H7 (cell line): ENCODE data around the gene DDX20. TPM values are rescaled to one million over a fixed set of nuclear protein-coding genes. Genes with fewer than 3 reads are reported as not detected.
A peak's percentile ranks its signal among the peaks of the same experiment; 100 is the strongest.

ENCODE experiments used
- DNase-seq: peaks from one replicate; pipeline ENCODE4 v3.0.0; 2012
- H3K27me3 ChIP-seq: 2 replicates; pipeline ENCODE4 v1.6.0; 2011; ENCODE audit warnings: mild to moderate bottlenecking, low read length; ENCODE audit not compliant: control insufficient read depth, insufficient read depth
- H3K36me3 ChIP-seq: replicated peaks from 2 replicates; pipeline ENCODE4 v1.5.1; 2011; ENCODE audit warnings: low read length; ENCODE audit not compliant: control insufficient read depth, insufficient read depth
- H3K4me3 ChIP-seq: 2 replicates; pipeline ENCODE4 v1.5.1; 2011; ENCODE audit warnings: low read depth, mild to moderate bottlenecking, control low read depth, low read length, moderate library complexity; ENCODE audit not compliant: insufficient read depth
- total RNA-seq: library from RNA; depleted of rRNA; stranded (reverse); fragments of >200 nt; shearing (Covaris generic); gene quantifications from 2 replicates; pipeline ENCODE4 v1.2.3, GENCODE V29; 2014

The DDX20 gene
- total RNA-seq, 1 experiment from 2014 or later, result 39.3 TPM

DNA sequence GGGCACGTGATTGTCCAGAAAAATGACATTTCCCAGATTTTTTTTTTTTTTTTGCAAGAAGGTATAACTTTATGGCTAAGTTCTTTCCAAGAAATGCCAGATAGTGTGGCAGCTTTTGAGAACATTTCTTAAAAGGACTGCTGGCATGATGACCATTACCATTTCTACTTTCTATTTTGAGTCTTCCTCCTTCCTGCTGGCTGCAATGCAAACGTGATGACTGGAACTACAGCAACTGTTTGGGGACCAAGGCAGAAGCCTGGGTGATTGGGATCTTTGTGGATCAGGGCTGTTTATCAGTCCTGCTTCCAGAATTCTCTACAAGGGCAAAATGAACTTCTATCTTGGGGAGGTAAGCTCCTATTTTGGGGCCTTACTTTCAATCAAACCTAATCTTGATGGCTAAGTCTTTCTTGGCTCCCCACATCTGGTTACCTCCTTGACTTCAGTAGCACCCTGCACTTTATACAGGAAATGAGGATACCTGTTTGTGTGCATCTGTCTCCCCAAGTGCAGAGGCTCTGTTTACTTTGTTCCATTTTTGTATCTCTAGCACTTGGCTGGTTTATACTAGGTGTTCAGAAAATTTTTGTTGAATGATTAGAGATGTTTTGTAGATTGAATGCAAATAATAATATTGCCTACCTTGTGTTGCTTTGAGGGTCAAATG is 3.7 kb upstream of the DDX20 start:
- H3K27me3 ChIP-seq, result no peaks in the 10 kb centered on the region
- no peak overlapping the region for H3K4me3 ChIP-seq
- no peak for DNase-seq
- no peaks in the 10 kb centered on the region for H3K36me3 ChIP-seq

DNA sequence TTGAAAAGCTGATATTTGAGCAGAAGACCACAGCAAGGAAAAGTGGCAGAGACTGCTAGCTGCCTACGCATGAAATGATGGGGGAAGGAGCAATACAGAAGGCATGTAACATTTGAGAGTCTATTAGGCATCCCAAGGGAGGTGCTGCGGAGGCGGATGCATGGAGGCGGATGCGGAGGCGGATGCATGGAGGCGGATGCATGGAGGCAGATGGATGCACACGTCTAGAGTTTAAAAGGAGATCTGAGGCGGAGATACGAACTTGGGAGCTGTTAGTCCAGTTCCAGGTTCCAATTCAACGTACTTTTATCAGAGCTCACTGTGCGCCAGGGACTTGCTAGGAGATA is 744 bp upstream of the DDX20 start:
- peak; percentile 60 for DNase-seq
- peak overlapping the region; percentile 95 for H3K4me3 ChIP-seq
- peaks cover 7% of the 10 kb centered on the region for H3K36me3 ChIP-seq
- no peaks in the 10 kb centered on the region for H3K27me3 ChIP-seq

DNA sequence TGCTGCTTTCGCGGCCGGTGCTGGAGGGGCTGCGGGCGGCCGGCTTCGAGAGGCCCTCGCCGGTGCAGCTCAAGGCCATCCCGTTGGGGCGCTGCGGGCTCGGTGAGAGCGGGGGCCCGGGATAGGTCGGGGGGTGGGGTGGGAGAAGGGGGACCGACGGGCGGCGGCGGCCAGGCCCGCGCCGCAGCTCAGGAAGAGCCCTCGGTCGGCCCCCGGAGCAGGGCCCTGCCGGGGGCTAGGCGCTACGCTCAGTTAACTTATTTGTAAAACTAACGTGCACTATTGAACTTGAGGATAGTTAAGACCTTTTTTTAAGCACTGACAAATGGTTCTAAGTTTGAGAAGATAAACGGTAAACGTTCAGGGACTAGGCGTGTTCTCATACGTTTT is 418 bp downstream of the DDX20 start:
- peak; percentile 82 for DNase-seq
- no peaks in the 10 kb centered on the region for H3K27me3 ChIP-seq
- peaks cover 14% of the 10 kb centered on the region for H3K36me3 ChIP-seq
- peak overlapping the region; percentile 95 for H3K4me3 ChIP-seq

DNA sequence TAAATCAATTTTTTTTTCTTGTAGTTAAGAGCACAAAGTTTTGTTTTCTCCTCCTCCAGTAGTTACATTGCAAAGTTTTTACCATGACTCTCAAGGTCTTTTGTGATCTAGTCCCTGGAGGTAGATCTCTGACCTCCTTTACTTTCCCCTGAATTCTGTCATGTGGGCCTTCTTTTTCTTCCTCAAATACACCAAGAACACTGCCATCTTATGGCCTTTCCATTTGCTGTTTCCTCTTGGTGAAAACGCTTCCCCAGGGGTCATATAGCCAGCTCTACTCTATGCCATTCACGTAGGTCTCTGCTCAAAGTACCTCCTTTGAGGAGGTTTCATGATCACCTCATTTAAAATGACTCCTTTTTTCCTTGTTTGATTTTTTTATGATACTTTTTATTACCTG is 2.7 kb downstream of the DDX20 start:
- no peaks in the 10 kb centered on the region for H3K27me3 ChIP-seq
- peaks cover 27% of the 10 kb centered on the region for H3K36me3 ChIP-seq
- H3K4me3 ChIP-seq, result no peak overlapping the region
- peak; percentile 65 for DNase-seq

DNA sequence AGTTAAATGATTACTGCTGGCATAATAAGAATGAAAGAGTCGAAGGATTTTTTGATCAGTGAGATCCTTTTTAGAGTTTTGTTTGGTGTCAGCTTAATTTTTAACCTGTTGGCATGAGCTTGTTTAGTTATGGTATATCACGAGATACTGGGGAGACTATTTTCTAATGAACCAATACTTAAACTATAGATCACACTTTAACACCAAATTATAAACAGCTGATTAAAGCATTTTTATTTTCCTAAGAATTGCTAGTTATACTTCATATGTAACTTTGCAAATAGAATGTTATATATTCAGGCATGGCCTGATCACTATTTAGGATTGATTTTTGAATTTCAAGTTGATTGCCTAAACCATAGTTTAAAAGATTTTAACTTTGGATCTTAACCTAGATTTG is 6.0 kb downstream of the DDX20 start:
- no peak overlapping the region for H3K4me3 ChIP-seq
- no peaks in the 10 kb centered on the region for H3K27me3 ChIP-seq
- H3K36me3 ChIP-seq, result peaks cover 41% of the 10 kb centered on the region
- DNase-seq, result no peak

DNA sequence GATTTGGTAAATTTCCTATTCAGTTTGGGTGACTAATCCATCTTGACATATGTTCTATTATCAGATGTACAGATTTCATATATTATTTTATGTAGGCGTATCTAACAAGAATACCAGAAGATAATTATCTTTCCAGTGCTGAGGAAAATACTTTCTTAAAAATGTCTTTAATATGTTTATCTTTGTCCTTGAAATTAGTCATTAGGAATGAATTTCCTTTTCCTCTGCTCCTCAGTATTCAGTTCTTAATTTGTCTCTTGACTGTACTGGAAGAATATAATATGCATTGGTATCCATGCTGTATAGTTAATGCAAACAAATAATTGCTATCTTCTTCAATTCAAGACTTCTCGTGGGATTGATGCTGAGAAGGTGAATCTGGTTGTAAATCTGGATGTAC is 6.6 kb downstream of the DDX20 start:
- Histone ChIP-seq H3K27me3 (no peaks in the 10 kb centered on the region), H3K36me3 (peaks cover 40% of the 10 kb centered on the region), H3K4me3 (no peak overlapping the region)
- no peak for DNase-seq

DNA sequence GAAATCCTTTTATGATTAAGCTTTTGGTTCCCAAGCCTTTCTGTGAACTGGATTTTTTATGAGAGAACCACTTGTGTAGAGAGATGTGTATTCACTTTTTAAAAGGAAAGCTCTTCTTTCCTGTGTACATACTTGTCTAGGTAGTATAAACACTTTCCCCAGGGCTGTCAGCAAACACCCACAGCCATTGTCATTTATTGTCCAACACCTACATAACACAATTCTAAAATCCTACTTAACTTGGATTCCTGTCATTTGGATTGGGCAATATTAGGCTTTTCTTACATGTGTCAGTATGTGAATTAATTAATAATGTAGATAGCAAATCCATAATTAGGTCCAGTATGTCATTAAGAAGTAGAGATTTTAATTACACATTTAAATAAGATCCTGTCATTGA is 12.3 kb downstream of the DDX20 start:
- H3K27me3 ChIP-seq, result no peaks in the 10 kb centered on the region
- H3K36me3 ChIP-seq, result peaks cover 16% of the 10 kb centered on the region

DNA sequence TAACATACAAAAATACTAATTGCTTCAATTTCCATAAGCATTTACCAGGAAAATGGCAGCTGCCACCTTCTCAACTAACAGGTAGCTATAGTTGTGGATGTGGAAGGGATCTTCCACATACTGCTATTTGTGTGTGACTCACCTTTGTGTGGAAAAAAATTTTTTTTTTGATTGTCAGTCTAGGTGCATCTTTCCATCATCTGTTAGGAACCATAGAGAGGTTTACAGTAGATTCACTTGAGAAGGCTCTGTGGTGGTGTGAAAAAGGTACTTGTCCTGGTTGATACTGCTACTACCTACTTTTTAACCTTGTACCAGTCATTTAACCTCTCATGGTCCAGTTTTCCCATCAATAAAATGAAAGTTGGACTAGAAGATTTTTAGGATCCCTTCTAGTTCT is 12.9 kb downstream of the DDX20 start:
- Histone ChIP-seq H3K27me3 (no peaks in the 10 kb centered on the region), H3K36me3 (peaks cover 14% of the 10 kb centered on the region), H3K4me3 (no peak overlapping the region)

More for the DNA sequence above, 12.3 kb downstream of the DDX20 start:
- no peak for DNase-seq
- H3K4me3 ChIP-seq, result no peak overlapping the region

DNA sequence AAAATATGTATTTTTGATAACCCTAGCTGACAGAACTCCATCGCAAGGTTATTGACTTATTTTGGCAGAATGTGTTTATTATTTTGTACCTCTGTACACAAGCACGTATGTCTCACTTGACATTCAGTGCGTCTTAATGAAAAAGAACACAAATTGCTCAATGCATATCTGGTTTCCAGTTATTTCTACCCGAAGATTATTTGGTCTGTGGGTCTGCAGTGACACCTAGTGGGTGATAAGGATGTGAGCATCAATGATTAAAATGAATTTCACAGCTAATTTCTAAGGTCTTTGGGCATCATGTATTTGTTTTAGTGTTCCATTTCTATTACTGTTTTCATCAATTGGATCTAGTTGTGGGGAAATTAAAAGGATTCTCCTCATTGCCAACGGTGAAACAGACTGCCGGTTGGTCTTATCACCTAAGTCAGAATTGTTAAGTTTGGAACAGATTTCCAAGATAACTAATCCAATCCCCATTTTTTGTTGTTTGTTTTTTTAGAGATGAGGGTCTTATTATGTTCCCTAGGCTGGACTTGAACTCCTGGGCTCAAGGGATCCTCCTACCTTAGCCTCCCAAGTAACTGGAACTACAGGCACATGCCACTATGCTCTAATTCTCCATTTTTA is 13.9 kb downstream of the DDX20 start:
- DNase-seq, result peak; percentile 53
- no peak overlapping the region for H3K4me3 ChIP-seq
- no peaks in the 10 kb centered on the region for H3K27me3 ChIP-seq
- H3K36me3 ChIP-seq, result peaks cover 13% of the 10 kb centered on the region

More for the DNA sequence above, 12.9 kb downstream of the DDX20 start:
- no peak for DNase-seq

DNA sequence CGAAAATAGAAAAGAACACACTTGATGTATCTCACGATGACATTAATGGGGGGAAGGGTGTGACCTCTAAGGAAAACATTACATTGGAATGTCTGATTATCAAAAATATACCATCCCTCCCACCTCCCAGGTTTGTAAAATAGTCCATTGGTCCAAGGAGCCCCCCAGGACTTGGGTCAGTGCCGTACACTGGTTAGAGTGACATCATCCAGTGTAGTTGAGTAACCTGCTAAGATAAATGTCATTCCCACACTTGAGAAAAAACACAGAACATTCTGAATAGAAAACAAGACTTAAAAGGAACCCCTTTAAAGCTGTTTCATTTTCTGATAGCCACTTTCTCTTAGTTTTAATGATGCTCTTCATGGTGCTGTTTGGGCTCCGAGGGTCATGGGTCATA is 15.2 kb downstream of the DDX20 start:
- Histone ChIP-seq H3K27me3 (no peaks in the 10 kb centered on the region), H3K36me3 (peaks cover 7% of the 10 kb centered on the region), H3K4me3 (no peak overlapping the region)
- DNase-seq, result no peak

DNA sequence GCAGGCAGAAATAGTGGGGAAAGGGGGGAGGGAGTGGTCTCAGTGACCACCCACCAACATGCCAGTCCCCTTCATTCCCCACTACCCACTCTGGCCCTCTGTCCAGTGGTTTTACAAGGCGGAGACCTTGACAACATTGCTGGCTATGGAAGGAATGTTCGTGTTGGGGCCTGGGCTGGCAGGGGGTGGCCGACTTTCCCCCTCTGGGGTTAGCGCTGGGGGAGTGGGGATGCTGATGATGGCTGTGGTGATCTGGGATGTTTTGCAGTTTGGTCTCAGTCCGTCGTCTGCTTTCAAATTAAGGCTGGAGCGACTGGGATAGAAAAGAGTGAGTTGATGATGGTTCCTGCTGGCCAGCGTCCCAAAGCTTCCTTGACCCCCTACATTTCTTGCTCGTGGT is 20.3 kb downstream of the DDX20 start:
- Histone ChIP-seq H3K4me3 (no peak overlapping the region), H3K27me3 (no peaks in the 10 kb centered on the region), H3K36me3 (no peaks in the 10 kb centered on the region)
- no peak for DNase-seq

DNA sequence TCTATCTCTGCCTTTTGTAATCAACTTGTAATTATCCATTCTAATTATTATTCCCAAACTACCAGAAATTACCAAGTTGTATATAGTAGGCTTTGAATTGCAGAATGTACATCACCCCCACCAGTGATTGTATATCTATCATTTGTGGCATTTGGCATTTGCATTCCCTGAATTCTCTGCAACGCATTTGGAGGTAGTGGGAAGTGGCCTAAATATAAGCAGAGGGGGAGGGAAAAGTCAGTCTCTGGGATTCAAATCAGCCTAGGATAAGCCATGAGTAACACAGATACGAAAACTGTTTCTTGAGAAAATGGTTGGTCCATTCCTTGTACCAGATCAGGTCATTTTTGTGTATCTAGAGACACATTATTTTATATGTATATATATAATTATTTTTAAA is 20.7 kb downstream of the DDX20 start:
- Histone ChIP-seq H3K27me3 (no peaks in the 10 kb centered on the region), H3K36me3 (no peaks in the 10 kb centered on the region), H3K4me3 (no peak overlapping the region)
- DNase-seq, result no peak

DNA sequence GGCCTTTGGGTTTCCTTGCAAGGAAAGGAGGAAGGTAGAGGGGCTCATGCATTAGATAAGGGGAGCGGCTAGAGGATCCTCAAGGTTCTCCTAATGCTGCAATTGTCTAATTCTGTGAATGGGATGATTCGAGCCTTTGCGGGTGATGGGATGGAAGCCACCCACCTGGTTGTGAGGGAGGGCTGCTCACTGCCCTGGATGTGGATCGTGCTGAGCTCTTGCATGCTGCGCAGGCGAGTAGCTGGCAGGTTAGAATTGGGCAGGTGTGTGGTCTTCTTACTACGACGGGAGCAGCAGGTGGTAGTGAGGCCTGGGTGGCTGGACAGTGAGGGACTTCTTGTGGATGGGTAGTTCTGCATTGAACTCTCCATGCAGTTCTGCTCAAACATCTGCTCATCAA is 21.2 kb downstream of the DDX20 start:
- Histone ChIP-seq H3K36me3 (no peaks in the 10 kb centered on the region), H3K27me3 (no peaks in the 10 kb centered on the region), H3K4me3 (no peak overlapping the region)
- DNase-seq, result no peak

DNA sequence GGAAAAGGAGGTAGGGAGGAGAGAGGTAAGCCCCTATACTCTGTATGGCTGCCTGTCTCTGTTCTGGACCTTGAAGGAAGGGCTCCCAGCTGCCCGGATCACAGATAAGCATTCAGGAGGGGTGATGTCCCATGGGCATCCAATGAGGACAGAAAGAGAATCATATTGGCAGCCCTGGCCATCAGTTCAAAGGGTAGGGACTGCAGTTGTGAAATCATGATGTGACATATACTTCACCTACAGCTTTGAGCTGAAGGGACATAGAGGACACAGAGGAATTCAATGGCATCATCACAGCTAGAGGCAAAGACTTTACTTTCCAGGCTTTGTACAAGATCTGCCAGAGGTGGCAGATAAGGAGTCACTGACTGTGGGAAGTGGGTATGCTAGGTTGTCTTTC is 21.6 kb downstream of the DDX20 start:
- H3K4me3 ChIP-seq, result no peak overlapping the region

DNA sequence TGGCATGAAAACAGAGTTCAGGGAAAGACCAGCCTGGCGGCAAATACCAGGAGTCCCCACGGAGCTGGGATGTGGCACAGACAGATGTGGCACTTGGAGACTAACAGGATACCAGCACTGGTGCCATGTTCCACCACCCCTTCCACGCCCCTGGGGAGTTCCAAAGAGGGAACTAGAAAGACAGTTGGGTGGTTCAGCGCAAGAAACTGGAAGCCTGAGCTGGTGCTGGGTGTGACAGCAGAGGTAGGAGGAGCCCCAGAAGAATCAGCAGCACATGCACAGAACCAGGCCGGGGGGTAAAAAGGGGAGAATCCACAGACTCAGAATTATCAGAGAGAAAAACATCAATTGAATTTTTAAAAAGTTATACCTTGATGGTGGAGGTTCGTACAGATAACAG is 22.4 kb downstream of the DDX20 start:
- Histone ChIP-seq H3K27me3 (no peaks in the 10 kb centered on the region), H3K36me3 (no peaks in the 10 kb centered on the region), H3K4me3 (no peak overlapping the region)
- no peak for DNase-seq

More for the DNA sequence above, 21.6 kb downstream of the DDX20 start:
- Histone ChIP-seq H3K27me3 (no peaks in the 10 kb centered on the region), H3K36me3 (no peaks in the 10 kb centered on the region)
- no peak for DNase-seq
